Right lobe of liver (tissue), 4 donors: ENCODE results near the gene TST.

Source experiments
- POLR2A ChIP-seq: fragments of 450-650 bp; IDR thresholded peaks from one replicate; pipeline ENCODE4 v1.6.1; 2017; ENCODE audit warnings: antibody characterized with exemption, mild to moderate bottlenecking
- TF ChIP-seq, protein P1 (sequence below), 4 donors: fragments of 200-600 bp in 3 of 4; fragments of 450-650 bp in 1 of 4; IDR thresholded peaks; one replicate each; pipeline versions ENCODE4 v1.5.1 to v1.8.0; 2016 to 2022; ENCODE audit warnings: antibody characterized with exemption in 4 of 4, mild to moderate bottlenecking in 2 of 4
- donor health status: DM: no; HTN: no; CAD: no.
- donor health status: DM: no; HTN: no; CAD: no.
- donor health status: DM: no; HTN: yes; CAD: no.

DNA sequence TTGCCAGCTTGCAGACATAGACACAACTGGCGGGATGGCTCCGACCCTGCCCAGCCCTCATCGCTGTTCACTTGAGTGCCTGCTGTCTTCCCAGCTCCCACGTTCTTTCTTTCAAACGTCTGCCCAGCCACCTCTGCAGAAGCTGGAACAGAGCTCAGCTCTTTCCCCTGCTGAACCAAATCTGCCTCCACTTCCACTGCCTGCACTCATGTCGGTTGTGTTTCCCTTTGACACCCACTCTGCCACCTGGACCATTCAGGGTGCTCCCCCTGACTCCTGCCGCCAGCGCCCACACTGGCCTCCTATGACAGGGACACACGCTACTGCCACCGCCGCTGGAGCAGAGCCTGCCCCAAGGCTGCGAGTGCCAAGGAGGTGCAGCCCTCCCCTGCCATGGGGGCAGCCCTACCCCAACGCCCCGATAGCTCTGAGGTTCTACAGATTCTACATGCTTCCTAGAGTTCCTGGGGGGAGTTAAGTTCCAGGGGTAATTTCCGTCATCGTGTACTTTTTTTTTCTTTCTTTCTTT lies 37.9 kb downstream of the TST start:
- TF ChIP-seq, protein P1, sequence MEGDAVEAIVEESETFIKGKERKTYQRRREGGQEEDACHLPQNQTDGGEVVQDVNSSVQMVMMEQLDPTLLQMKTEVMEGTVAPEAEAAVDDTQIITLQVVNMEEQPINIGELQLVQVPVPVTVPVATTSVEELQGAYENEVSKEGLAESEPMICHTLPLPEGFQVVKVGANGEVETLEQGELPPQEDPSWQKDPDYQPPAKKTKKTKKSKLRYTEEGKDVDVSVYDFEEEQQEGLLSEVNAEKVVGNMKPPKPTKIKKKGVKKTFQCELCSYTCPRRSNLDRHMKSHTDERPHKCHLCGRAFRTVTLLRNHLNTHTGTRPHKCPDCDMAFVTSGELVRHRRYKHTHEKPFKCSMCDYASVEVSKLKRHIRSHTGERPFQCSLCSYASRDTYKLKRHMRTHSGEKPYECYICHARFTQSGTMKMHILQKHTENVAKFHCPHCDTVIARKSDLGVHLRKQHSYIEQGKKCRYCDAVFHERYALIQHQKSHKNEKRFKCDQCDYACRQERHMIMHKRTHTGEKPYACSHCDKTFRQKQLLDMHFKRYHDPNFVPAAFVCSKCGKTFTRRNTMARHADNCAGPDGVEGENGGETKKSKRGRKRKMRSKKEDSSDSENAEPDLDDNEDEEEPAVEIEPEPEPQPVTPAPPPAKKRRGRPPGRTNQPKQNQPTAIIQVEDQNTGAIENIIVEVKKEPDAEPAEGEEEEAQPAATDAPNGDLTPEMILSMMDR (IDR thresholded peaks at IDR 0.05), result no peak
- TF ChIP-seq POLR2A, result no peak
